CD4-positive, alpha-beta T cell treated with Interleukin-6 for 4 hours (primary cell): ENCODE measurements around the gene MCCC1.
A peak's percentile ranks its signal among the peaks of the same experiment; 100 is the strongest.
"Not testable (repeated sequence)": the region's sequence is repeated elsewhere in the genome, so short reads cannot be mapped to it uniquely, and the experiment has no call there.

ENCODE experiments used
- DNase-seq: peaks from one replicate; pipeline ENCODE4 v3.0.0-alpha.2; 2020; ENCODE audit warnings: mixed read lengths

Gene MCCC1

GRCh38 chr3:183099026-183099837, at the start of gene MCCC1:
Gene MCCC1 (minus strand): TSS chr3:183099496. CDS start chr3:183099440, 56 bp downstream.
- DNase-seq, result peak; percentile 97

DNA sequence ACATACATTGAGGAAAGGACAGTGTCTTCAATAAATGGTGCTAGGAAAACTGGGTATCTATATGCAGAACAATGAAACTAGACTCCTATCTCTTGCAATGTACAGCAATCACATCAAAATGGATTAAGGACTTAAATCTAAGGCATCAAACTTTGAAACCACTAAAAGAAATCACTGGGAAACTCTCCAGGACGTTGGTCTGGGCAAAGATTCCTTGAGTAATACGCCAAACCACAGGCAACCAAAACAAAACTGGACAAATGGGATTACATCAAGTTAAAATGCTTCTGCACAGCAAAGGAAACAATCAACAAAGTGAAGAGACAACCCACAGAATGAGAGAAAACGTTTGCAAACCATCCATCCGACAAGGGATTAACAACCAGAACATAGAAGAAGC, 48.8 kb upstream of the MCCC1 start:
- no peak for DNase-seq

DNA sequence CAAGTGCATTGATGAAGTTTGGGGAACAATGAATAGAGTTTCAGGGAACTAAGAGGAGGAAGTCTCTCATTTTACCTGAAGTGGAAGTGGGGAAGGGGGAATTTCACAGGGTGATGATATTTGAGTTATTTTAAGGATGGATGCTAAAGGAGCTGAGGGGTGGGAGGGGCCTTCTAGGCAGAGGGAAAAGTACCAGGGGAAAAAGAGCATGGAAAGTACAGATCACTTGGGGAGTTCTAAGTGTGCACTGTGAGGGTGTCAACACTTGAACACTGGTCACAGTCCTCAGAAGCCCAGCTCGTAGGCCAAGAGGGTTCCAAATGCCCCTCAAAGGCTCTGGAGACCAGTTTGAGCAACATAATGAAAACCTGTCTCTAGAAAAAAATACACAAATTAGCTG, 45.1 kb upstream of the MCCC1 start:
- no peak for DNase-seq

DNA sequence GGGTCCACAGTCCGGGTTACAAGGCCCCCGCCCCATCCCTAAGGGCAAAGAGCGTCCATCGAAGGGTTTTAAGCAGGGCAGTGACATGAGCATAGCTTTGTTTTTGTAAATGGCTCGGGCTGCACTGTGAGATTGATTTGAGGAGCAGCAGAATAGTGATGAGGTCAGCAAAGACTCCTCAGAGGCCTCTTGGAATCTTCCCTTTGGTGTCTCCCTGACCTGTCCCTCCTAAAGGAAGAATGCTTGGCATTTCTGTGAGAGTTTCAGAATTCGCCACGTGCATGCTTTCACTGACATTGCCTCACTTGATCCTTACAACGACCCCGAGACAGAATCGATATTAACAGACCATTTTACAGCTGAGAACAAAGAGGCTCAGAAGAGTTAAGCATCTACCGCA, 42.9 kb upstream of the MCCC1 start:
- DNase-seq, result no peak

DNA sequence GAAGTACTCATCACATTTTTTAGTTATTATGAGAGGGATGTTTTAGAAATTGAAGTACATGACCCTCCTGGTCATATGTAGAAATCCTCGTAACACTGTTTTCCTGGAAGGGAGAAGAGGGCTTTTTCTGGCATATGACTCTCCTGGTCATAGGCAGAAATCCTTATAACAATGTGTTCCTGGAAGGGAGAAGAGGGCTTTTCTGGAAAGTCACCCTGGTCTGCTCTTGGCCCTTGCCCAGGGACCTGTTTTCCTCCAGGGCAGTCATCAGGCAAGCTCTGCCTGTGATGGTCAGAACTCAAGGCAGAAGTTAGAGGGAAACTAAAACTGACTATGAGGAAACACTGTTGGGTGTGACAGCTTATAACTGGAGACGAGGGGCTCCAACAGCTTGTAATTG, 35.5 kb upstream of the MCCC1 start:
- DNase-seq, result no peak

- DNase-seq, result no peak
These were observed 33.1 kb upstream of the MCCC1 start for GRCh38 chr3:183132409-183132808.

DNA sequence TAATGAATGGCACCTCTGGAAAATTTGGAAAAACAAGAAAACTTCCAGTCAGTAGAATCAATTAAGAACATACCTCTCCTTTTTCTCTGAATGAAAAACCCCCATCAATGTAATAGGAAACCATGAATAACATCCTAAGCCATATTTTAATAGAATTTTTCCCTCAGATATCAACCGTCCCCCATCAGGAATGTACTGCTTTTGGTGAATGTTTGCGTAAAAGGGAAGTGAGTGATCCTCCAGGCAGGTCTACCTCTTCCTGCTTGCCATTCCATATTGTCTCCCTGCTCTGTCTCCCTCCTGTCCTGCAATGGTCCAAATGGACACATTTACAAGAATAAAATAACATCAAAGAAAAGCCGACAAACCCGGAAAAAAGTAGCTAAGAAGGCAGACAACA, 32.4 kb upstream of the MCCC1 start:
- DNase-seq, result no peak

DNA sequence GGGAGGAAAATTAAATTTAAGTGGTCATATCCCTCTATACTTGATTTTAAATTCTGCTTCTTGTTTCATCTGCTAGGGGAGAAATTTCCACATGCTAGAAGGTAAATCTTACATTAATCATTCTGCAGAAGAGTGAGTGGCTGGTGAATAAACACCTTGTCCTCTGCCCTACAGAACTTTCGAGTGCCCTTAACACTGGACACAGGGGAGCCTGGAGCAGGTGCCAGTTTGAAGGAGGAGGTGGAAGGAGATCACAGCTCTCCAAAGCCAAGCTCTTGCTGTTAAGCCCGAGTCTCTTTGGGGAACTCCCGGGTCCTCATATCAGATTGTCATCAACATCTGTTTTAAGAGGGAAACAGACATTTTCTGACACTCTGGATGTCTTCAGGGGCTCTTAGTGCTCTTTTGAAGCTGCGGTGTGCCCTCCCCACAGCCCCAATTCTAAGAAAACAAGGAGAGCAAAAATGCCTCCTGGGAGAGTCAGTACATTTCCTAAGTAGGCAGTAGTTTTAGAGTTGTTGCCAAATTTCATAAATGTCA, 32.0 kb upstream of the MCCC1 start:
- DNase-seq, result no peak

DNA sequence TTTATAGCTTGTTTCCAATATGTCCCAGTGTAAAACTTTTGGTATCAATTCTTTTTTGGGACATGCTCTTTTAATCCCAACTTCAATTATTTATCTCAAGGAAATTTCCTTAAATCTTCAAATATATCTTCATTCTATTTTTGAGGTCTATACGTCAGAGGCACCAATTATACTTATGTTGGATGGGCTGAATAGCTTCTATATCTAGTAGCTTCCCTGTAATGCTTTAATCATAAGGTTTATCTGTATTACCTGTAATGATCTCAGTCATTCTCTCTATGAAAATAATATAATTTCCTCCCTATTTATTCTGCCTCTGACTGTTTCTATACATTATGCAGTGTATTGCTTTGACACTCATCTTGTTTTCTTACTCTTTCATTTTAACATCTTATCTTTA, 29.9 kb upstream of the MCCC1 start:
- DNase-seq, result no peak

DNA sequence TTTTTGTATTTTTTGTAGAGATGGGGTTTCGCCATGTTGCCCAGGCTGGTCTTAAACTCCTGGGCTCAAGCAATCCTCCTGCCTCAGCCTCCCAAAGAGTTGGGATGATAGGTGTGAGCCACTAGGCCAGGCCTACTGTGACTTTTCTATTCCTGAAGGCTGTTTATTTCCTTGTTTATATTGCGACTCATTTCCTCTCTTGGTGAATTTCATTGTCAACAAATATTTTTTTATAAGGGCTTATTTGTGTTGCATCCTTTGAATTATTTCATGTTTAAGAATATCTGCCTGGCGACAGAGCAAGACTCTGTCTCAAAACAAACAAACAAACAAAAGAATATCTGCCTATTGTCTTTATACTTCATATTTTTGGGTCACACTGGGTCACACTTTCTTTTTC, 29.4 kb upstream of the MCCC1 start:
- no peak for DNase-seq

- DNase-seq, result no peak
These were observed 24.6 kb upstream of the MCCC1 start for GRCh38 chr3:183123891-183124290.

DNA sequence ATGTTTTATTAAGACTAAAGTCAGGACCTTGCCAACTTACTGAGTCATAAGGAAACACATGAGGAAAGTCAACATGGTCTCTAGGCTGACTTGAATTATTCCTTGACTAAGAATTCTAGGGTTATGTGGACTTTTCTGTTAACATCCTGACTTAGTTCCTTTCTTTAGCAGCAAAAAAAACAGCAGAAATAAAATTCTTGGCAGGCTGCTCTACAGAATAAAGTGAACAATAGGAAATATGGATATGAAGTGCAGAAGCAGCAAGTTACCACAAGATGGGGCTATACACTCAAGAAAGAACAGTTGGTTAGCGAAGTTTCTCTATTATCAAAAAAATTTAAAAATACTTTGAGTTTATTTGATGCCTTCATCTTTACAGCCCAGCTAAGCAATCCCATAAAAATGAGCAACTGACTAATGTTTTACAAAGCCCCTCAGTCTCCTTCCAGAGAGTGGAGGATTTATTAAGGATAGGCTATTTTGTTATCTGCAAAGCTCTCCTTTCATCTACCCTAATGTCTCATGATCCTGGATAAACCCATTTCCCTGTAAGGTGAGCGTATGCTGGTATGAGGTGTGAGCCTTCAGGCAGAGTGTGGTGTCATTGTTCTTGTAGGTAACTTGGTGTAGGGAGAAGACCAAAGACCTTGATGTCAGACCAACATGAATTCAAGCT, 23.1 kb upstream of the MCCC1 start:
- peak; percentile 16 for DNase-seq

DNA sequence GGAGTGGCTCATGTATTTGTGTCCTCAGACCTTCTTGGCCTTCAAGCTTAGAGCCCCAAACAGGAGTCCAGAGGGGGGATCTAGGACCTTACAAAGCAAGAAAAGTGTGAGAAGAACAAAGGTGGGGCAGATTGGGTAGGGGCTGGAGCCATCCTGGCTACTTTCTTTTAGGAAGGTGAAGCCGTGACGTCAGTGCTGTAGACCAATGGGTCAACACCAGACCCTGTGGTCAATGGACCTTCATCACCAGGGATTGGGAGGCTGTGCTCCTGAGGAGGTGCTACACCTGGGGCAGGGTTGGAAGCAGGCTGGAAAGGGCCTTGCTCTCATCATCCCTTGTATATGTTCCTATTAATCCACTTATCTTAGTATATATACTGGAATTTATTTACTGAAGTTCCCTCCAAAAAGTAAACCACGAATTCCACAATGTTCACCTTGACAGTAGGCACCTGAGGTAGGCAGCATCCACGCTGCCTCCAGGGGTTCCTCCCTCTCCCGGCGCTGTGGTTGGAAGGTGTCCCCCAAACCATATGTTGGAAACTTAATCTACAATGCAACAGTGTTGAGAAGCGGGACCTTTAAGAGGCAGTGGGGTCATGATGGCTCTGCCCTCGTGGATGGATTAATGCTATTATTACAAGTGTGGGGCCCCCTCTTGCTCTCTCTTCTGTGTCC, 21.4 kb upstream of the MCCC1 start:
- DNase-seq, result no peak

- no peak for DNase-seq
These were observed 17.8 kb upstream of the MCCC1 start for GRCh38 chr3:183117056-183117455.

- peak; percentile 75 for DNase-seq
These were observed 16.8 kb upstream of the MCCC1 start for GRCh38 chr3:183116025-183116614.

DNA sequence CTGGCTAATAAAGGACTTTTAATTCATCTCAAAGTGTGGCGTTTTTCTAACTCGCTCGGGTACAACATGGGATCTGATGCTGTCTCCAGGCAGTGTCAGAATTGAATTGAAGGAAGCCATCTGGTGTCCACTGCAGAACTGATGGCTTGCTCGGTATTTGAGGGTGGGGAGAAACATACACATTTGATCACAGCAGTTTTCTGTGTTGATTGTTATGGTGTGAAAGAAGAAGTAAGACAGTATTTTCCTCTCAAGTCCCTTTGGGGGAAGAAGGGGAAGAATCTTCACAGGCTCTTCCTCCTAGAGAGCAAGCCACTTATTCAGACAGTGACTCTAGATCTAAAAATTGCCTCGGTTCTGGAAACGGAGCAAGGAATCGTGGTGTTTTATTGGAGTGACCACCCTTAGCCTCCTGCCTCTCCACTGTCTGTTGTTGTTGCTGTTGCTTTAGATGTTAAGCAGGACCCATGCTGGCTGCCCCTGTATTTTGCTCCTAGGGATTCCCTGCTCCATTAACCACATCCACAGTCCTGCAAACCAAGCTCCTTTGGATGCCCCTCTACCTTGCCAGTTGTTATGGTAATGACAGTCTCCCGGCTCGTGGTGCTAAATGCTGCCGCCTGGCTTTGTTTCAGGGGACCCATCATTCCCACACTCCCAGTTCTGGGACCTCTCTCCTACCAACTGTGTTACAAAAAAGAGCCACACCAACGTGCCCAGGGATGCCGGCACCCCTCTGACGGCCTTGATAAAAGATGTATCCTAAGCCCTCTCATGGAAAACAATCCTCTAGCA, 15.3 kb upstream of the MCCC1 start:
- DNase-seq, result no peak

DNA sequence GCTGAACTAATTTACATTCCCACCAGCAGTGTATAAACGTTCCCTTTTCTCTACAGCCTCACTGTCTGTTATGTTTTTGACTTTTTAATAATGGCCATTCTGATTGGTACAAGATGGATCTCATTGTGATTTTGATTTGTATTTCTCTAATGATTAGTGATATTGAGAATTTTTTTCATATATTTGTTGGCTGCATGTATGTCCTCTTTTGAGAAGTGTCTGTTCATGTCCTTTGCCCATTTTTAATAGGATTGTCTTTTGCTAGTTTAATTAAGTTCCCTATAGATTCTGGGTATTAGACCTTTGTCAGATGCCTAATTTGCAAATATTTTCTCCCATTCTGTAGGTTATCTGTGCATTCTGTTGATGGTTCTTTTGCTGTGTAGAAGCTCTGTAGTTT, 10.6 kb upstream of the MCCC1 start:
- DNase-seq, result not testable (repeated sequence)

DNA sequence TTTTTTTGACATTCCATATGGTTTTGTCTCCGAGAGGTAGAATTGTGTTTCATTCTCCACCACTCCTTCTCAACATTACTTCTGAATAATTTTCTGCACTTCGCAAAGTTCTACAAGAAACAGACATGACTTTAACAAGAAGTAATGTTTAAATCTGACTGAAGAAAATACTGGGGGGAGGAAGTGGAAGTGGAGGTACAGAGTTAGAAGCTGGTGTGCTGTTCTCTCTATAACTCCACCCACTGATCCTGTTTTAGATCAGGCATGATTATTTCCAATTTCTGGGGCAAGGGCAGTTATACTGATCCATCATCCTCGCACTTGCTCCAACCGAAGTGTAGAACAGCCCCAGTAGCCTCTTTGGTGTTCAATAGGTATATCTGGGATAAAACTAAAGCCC, 9.2 kb upstream of the MCCC1 start:
- no peak for DNase-seq

DNA sequence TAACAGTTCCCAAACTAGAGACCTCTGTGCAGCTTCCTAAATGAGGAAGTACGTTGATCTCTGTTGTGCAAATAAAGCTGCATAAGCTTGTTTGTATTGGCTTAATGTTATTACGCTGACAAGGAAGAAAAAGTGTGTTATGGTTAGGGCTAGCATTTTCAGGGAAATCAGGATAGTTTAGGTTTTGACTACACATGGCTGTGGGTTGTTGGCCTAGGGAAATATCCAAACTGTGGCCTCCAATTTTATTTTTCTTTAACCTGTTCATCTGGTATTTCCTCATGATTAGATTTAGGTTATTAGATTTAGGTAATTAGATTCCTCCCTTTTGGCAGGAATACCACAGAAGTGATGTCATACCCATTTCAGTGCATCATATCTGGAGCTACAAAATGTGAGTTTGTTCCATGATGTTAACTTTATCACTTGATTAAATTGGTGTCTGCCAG, 8.7 kb upstream of the MCCC1 start:
- DNase-seq, result no peak

DNA sequence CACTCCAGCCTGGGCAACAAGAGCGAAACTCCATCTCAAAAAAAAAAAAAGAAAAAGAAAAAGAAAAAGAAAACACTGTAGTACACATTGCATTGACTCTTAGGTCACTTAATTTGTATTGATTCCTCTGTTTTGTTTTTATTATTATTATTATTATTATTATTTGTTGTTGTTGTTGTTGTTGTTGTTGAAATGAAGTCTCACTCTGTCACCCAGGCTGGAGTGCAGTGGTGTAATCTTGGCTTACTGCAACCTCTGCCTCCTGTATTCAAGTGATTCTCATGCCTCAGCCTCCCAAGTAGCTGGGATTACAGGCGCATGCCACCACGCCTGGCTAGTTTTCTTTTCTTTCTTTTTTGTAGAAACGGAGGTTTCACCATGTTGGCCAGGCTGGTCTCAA, 8.1 kb upstream of the MCCC1 start:
- DNase-seq, result not testable (repeated sequence)

- DNase-seq, result no peak
These were observed 7.3 kb upstream of the MCCC1 start for GRCh38 chr3:183106635-183107034.

- DNase-seq, result not testable (repeated sequence)
These were observed 4.7 kb upstream of the MCCC1 start for GRCh38 chr3:183103950-183104349.
